HepG2 (cell line): ENCODE results near the gene COLEC12. TPM values are rescaled to one million over a fixed set of nuclear protein-coding genes. Genes with fewer than 3 reads are reported as not detected.

Source experiments
- ATAC-seq: fragments of 200-7000 bp; cut with Tn5 transposase; 3 replicates; pipeline ENCODE4 v1.9.1; 2020; ENCODE audit warnings: mild to moderate bottlenecking, moderate library complexity
- BruUV-seq: library from RNA; stranded (reverse); fragments of 400-500 nt; replicated peaks from 2 replicates; lab custom pipeline; 2021; lab: Mats Ljungman, UMichigan
- CTCF ChIA-PET: fragments of 300-600 bp; formaldehyde crosslinking; extraction: SDS; loops from one replicate; lab custom pipeline; 2021; ENCODE audit warnings: low total read pairs, inconsistent platforms, low intra/inter-chr PET ratio; lab: Yijun Ruan, JAX
- POLR2A ChIA-PET: fragments of 350-600 bp; sonication (Branson Sonifier 250); formaldehyde crosslinking; loops from one replicate; lab custom pipeline; 2020; ENCODE audit warnings: antibody characterized with exemption, inconsistent platforms; lab: Yijun Ruan, JAX
- DNase-seq: peaks from one replicate; pipeline ENCODE4 v3.0.0-alpha.2; 2015; ENCODE audit warnings: low spot score
- FAIRE-seq: peaks from 3 replicates; lab custom pipeline; 2011; peaks lifted over from hg19 to GRCh38; lab: Jason Lieb, UNC
- H2AFZ ChIP-seq: one replicate; pipeline ENCODE4 v1.6.1; 2011; ENCODE audit warnings: low read length, inconsistent platforms
- H3K27ac ChIP-seq: fragments of 300-600 bp; 3 replicates; pipeline ENCODE4 v1.8.0; 2011; ENCODE audit warnings: mixed run types, mild to moderate bottlenecking, mixed read lengths, low read length, inconsistent platforms; ENCODE audit not compliant: insufficient read depth; ENCODE audit errors: extremely low read length
- H3K27me3 ChIP-seq, 2 experiments: fragments of 200-600 bp in 1 of 2; 2 replicates in 1 of 2; 3 replicates in 1 of 2; pipeline versions ENCODE4 v1.6.0 to v1.8.0; 2011; ENCODE audit warnings: low read length in 2 of 2, mild to moderate bottlenecking in 2 of 2, moderate library complexity in 2 of 2, inconsistent platforms in 1 of 2; ENCODE audit not compliant: insufficient read depth in 2 of 2, control insufficient read depth in 1 of 2
- H3K36me3 ChIP-seq, 2 experiments: fragments of 200-600 bp in 1 of 2; replicated peaks in 1 of 2; 2 replicates in 1 of 2; 3 replicates in 1 of 2; pipeline versions ENCODE4 v1.5.1 to v1.8.0; 2011; ENCODE audit warnings: low read length in 2 of 2, inconsistent platforms in 1 of 2; ENCODE audit not compliant: insufficient read depth in 2 of 2, control insufficient read depth in 1 of 2
- H3K4me1 ChIP-seq: 2 replicates; pipeline ENCODE4 v1.5.1; 2012; ENCODE audit warnings: low read length, inconsistent platforms; ENCODE audit not compliant: insufficient read depth
- H3K4me2 ChIP-seq: 2 replicates; pipeline ENCODE4 v1.6.0; 2011; ENCODE audit warnings: low read depth, low read length, inconsistent platforms
- H3K4me3 ChIP-seq, 3 experiments: fragments of 200-600 bp in 1 of 3; sonication (generic), shearing (Covaris generic) in 1 of 3; replicated peaks in 1 of 3; 2 replicates each; pipeline ENCODE4 v1.5.1; 2011 to 2016; ENCODE audit warnings: low read length in 3 of 3, inconsistent platforms in 2 of 3, low read depth in 2 of 3, mild to moderate bottlenecking in 2 of 3, control low read depth in 1 of 3, mixed read lengths in 1 of 3; ENCODE audit not compliant: insufficient read depth in 1 of 3
- H3K79me2 ChIP-seq: one replicate; pipeline ENCODE4 v1.6.1; 2011; ENCODE audit warnings: low read length, inconsistent platforms; ENCODE audit not compliant: insufficient read depth
- H3K9ac ChIP-seq: 2 replicates; pipeline ENCODE4 v1.6.0; 2011; ENCODE audit warnings: mild to moderate bottlenecking, low read depth, low read length, inconsistent platforms; ENCODE audit not compliant: insufficient read depth
- H3K9me3 ChIP-seq: 2 replicates; pipeline ENCODE4 v1.5.1; 2012; ENCODE audit warnings: mild to moderate bottlenecking, low read length
- H4K20me1 ChIP-seq: 2 replicates; pipeline ENCODE4 v1.6.0; 2011; ENCODE audit warnings: inconsistent platforms, mild to moderate bottlenecking, low read length, moderate library complexity; ENCODE audit not compliant: insufficient read depth
- AHR ChIP-seq: IDR thresholded peaks from 2 replicates; pipeline ENCODE4 v1.6.1; 2018; ENCODE audit warnings: missing genetic modification reagents, missing compliant biosample characterization
- BORCS8-MEF2B ChIP-seq: sonication (generic); formaldehyde crosslinking; IDR thresholded peaks from 2 replicates; pipeline ENCODE4 v1.8.0; 2022; ENCODE audit warnings: mild to moderate bottlenecking, missing genetic modification reagents
- KAT7 ChIP-seq: IDR thresholded peaks from 2 replicates; pipeline ENCODE4 v1.6.1; 2018; ENCODE audit warnings: borderline replicate concordance, missing compliant biosample characterization
- MAFF ChIP-seq: IDR thresholded peaks from 2 replicates; pipeline ENCODE4 v1.6.1; 2011; ENCODE audit warnings: low read depth, low read length, improper control_type of control experiment
- NFAT5 ChIP-seq: sonication (generic); formaldehyde crosslinking; IDR thresholded peaks from 2 replicates; pipeline ENCODE4 v1.4.0; 2020; ENCODE audit warnings: missing genetic modification reagents
- SOX13 ChIP-seq, 3 experiments: fragments of 450-650 bp in 1 of 3; sonication (generic) in 1 of 3; formaldehyde crosslinking in 1 of 3; IDR thresholded peaks in 2 of 3; conservative IDR thresholded peaks in 1 of 3; 2 replicates each; pipeline versions ENCODE4 v1.5.0 to v1.6.1; 2016 to 2020; ENCODE audit warnings: antibody characterized with exemption in 1 of 3, mild to moderate bottlenecking in 1 of 3, missing compliant biosample characterization in 1 of 3, missing genetic modification reagents in 1 of 3, moderate library complexity in 1 of 3
- TAF15 ChIP-seq: fragments of 200-400 bp; formaldehyde crosslinking; IDR thresholded peaks from one replicate; pipeline ENCODE4 v1.6.1; 2018; ENCODE audit warnings: mild to moderate bottlenecking, low read depth, low read length; ENCODE audit not compliant: poor library complexity, severe bottlenecking
- TRAFD1 ChIP-seq: sonication (generic); formaldehyde crosslinking; IDR thresholded peaks from 2 replicates; pipeline ENCODE4 v1.5.1; 2020; ENCODE audit warnings: missing genetic modification reagents, mild to moderate bottlenecking, borderline replicate concordance
- TSC22D2 ChIP-seq: sonication (generic); formaldehyde crosslinking; IDR thresholded peaks from 2 replicates; pipeline ENCODE4 v1.5.1; 2020; ENCODE audit warnings: missing genetic modification reagents, mild to moderate bottlenecking, borderline replicate concordance
- U2AF1 ChIP-seq: fragments of 200-400 bp; formaldehyde crosslinking; optimal IDR thresholded peaks from 2 replicates; pipeline ENCODE3; 2017; ENCODE audit warnings: mild to moderate bottlenecking, low read depth, low read length
- U2AF2 ChIP-seq: fragments of 200-400 bp; formaldehyde crosslinking; IDR thresholded peaks from 2 replicates; pipeline ENCODE4 v1.6.1; 2017; ENCODE audit warnings: low read depth, mild to moderate bottlenecking, low read length
- ZGPAT ChIP-seq: IDR thresholded peaks from 2 replicates; pipeline ENCODE4 v1.6.1; 2016; ENCODE audit warnings: mild to moderate bottlenecking
- ZNF292 ChIP-seq: sonication (generic); formaldehyde crosslinking; IDR thresholded peaks from 2 replicates; pipeline ENCODE4 v1.8.1; 2022; ENCODE audit warnings: mild to moderate bottlenecking, low read depth, missing genetic modification reagents, borderline replicate concordance
- ZNF432 ChIP-seq: sonication (generic); formaldehyde crosslinking; IDR thresholded peaks from 2 replicates; pipeline ENCODE4 v1.5.0; 2020; ENCODE audit warnings: missing genetic modification reagents, mild to moderate bottlenecking, borderline replicate concordance
- ZNF543 ChIP-seq: sonication (generic); formaldehyde crosslinking; IDR thresholded peaks from 2 replicates; pipeline ENCODE4 v1.4.0; 2020; ENCODE audit warnings: mild to moderate bottlenecking, missing genetic modification reagents
- ZNF547 ChIP-seq: sonication (generic); formaldehyde crosslinking; IDR thresholded peaks from 2 replicates; pipeline ENCODE4 v1.5.1; 2020; ENCODE audit warnings: mild to moderate bottlenecking, missing genetic modification reagents
- ZNF709 ChIP-seq: sonication (generic); formaldehyde crosslinking; IDR thresholded peaks from 2 replicates; pipeline ENCODE4 v1.5.0; 2020; ENCODE audit warnings: mild to moderate bottlenecking, missing genetic modification reagents
- WGBS: methylation state at CpG from one replicate; pipeline ENCODE4 v1.1.6; 2017; ENCODE audit warnings: low lambda C conversion rate; 5-methylcytosine and 5-hydroxymethylcytosine counted together
- in situ Hi-C: cut with HindIII; loops from 2 replicates; pipeline ENCODE4 v1.10.0; 2017; ENCODE audit warnings: low pct_unique_long_range_greater_than_20kb; ENCODE audit not compliant: extremely low pct_ligation_motif_present
- intact Hi-C: fragments of 100-400 bp; cut with micrococcal nuclease; formaldehyde crosslinking; loops from one replicate; pipeline ENCODE4 v1.10.0; 2022; ENCODE audit not compliant: unreplicated experiment
- polyA plus RNA-seq, 8 experiments: library from polyadenylated mRNA; depleted of rRNA in 3 of 8; stranded (reverse) in 7 of 8; unstranded in 1 of 8; fragments of >200 nt; fragmentation: Illumina TruSeq in 4 of 8; extraction: Trizol in 4 of 8; gene quantifications; 2 replicates each; pipeline versions ENCODE4 v1.2.1 to v1.2.3, GENCODE V29; 2011 to 2016; ENCODE audit warnings: low read depth in 4 of 8, missing spikeins in 1 of 8, mixed read lengths in 1 of 8; ENCODE audit not compliant: insufficient read depth in 1 of 8
- total RNA-seq, 5 experiments: library from RNA; depleted of rRNA; stranded (reverse); fragments of >200 nt; fragmentation: Illumina TruSeq; extraction: Trizol; gene quantifications; 2 replicates each; pipeline ENCODE4 v1.2.3, GENCODE V29; 2016; ENCODE audit warnings: low read depth in 1 of 5

The COLEC12 gene
- total and polyA plus RNA-seq, 2 of the 13 experiments (the other 11 are each of a cell fraction or from before 2014, with no cell fraction given), result 0.02 to 0.11 TPM

DNA sequence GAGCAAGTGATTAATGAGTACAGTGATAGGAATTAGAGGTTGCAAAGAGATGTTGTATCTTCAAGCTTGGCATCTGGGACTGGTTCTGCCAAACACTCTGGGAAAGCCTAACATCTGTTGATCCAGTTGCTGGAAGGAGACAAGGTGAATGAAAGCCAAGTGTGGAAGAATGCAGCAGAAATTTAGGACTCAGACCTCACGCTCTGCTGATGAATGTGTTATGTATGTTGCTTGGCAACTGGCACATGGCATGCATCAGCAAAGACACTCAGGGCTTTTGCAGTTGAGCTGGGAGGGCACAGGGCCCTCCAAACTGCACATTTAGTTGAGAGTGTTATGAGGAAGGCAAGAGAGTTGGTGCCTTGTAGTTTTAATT is 105.5 kb downstream of the COLEC12 start:
- CTCF ChIA-PET, result no interaction called here
- TF ChIP-seq ZNF292 (CRISPR knock-in tag), result no peak
- TF ChIP-seq ZGPAT (CRISPR knock-in tag), result no peak
- TF ChIP-seq TSC22D2 (CRISPR knock-in tag), result no peak
- no peak for TF ChIP-seq BORCS8-MEF2B
- no peak for TF ChIP-seq U2AF2
- no peak for TF ChIP-seq ZNF547 (CRISPR knock-in tag)
- TF ChIP-seq MAFF, result no peak
- no peak for TF ChIP-seq NFAT5 (CRISPR knock-in tag)
- TF ChIP-seq ZNF709 (CRISPR knock-in tag), result no peak
- no peak for TF ChIP-seq TRAFD1 (CRISPR knock-in tag)
- TF ChIP-seq KAT7 (CRISPR knock-in tag), result no peak
- no peak for TF ChIP-seq ZNF543 (CRISPR knock-in tag)
- TF ChIP-seq U2AF1, result no peak
- no peak for TF ChIP-seq AHR (CRISPR knock-in tag)
- no peak for TF ChIP-seq SOX13 (IDR thresholded peaks at IDR 0.05)
- no peak for TF ChIP-seq SOX13 (CRISPR knock-in tag; conservative IDR thresholded peaks at IDR 0.05 in 1 of 2, IDR thresholded peaks at IDR 0.05 in 1 of 2)
- TF ChIP-seq TAF15, result no peak
- no peak for TF ChIP-seq ZNF432
- POLR2A ChIA-PET, result no interaction called here
- ATAC-seq (no peak), DNase-seq (no peak), FAIRE-seq (no peak)
- 63% methylated on average over 1 of the region's 1 CpG for WGBS
- in situ Hi-C loops (no loop called here), intact Hi-C loops (no loop called here)
- Histone ChIP-seq H3K27ac (no peak overlapping the region), H3K27me3 (no peaks in the 10 kb centered on the region), H3K4me3 (no peak overlapping the region), H3K4me1 (no peaks in the 10 kb centered on the region), H3K36me3 (no peaks in the 10 kb centered on the region), H3K9ac (no peak overlapping the region), H3K9me3 (no peaks in the 10 kb centered on the region), H4K20me1 (no peaks in the 10 kb centered on the region), H3K4me2 (no peak overlapping the region), H2AFZ (no peak overlapping the region), H3K79me2 (no peaks in the 10 kb centered on the region)
- BruUV-seq, result no TSS peak
